RWPE2 (cell line): ENCODE data around the gene MACF1.
A peak's percentile ranks its signal among the peaks of the same experiment; 100 is the strongest.

Source experiments
- ATAC-seq: fragments of 200-7000 bp; cut with Tn5 transposase; 3 replicates; pipeline ENCODE4 v1.9.1; 2021; ENCODE audit warnings: low read depth
- DNase-seq: peaks from one replicate; pipeline ENCODE4 v3.0.0-alpha.2; 2020; ENCODE audit warnings: low spot score
- H3K27ac ChIP-seq: fragments of 450-650 bp; 2 replicates; pipeline ENCODE4 v1.5.1; 2017; ENCODE audit warnings: mild to moderate bottlenecking; ENCODE audit not compliant: poor library complexity, severe bottlenecking
- H3K27me3 ChIP-seq: fragments of 250-450 bp; sonication (Bioruptor Pico); 2 replicates; pipeline ENCODE4 v1.5.1; 2021; ENCODE audit warnings: mild to moderate bottlenecking, moderate library complexity; ENCODE audit not compliant: insufficient read depth, poor library complexity, severe bottlenecking
- H3K36me3 ChIP-seq: fragments of 250-450 bp; sonication (Bioruptor Pico); 2 replicates; pipeline ENCODE4 v1.5.1; 2020; ENCODE audit warnings: low read depth, mild to moderate bottlenecking, moderate library complexity
- H3K4me1 ChIP-seq: fragments of 250-450 bp; sonication (Bioruptor Pico); 2 replicates; pipeline ENCODE4 v1.5.1; 2021; ENCODE audit warnings: mild to moderate bottlenecking, moderate library complexity; ENCODE audit not compliant: insufficient read depth, poor library complexity, severe bottlenecking
- H3K4me3 ChIP-seq: fragments of 250-450 bp; sonication (Bioruptor Pico); 2 replicates; pipeline ENCODE4 v1.5.1; 2021; ENCODE audit warnings: mild to moderate bottlenecking, moderate library complexity; ENCODE audit not compliant: severe bottlenecking
- H3K9me3 ChIP-seq: fragments of 250-450 bp; sonication (Bioruptor Pico); 2 replicates; pipeline ENCODE4 v1.5.1; 2021; ENCODE audit warnings: mild to moderate bottlenecking, moderate library complexity; ENCODE audit not compliant: severe bottlenecking
- CTCF ChIP-seq: fragments of 450-650 bp; IDR thresholded peaks from one replicate; pipeline ENCODE4 v1.5.1; 2017; ENCODE audit warnings: mild to moderate bottlenecking, moderate library complexity; ENCODE audit not compliant: poor library complexity, severe bottlenecking

The MACF1 gene

GRCh38 chr1:39450956-39451606 is 246.6 kb downstream of the MACF1 start:
- H3K27me3 ChIP-seq, result no peaks in the 10 kb centered on the region
- no peaks in the 10 kb centered on the region for H3K4me1 ChIP-seq
- TF ChIP-seq CTCF, result no peak
- 0 out of 3 replicates have a peak, but pooled peaks have one; percentile 10 for ATAC-seq
- H3K9me3 ChIP-seq, result no peaks in the 10 kb centered on the region
- no peak overlapping the region for H3K27ac ChIP-seq
- no peak overlapping the region for H3K4me3 ChIP-seq
- DNase-seq, result no peak
- peaks cover 97% of the 10 kb centered on the region for H3K36me3 ChIP-seq

GRCh38 chr1:39452081-39452480 is 247.6 kb downstream of the MACF1 start:
- no peaks in the 10 kb centered on the region for H3K4me1 ChIP-seq
- H3K9me3 ChIP-seq, result no peaks in the 10 kb centered on the region
- peaks cover 97% of the 10 kb centered on the region for H3K36me3 ChIP-seq
- ATAC-seq, result no peak
- H3K27ac ChIP-seq, result no peak overlapping the region
- no peak for DNase-seq
- no peak overlapping the region for H3K4me3 ChIP-seq
- H3K27me3 ChIP-seq, result no peaks in the 10 kb centered on the region
- no peak for TF ChIP-seq CTCF

GRCh38 chr1:39452540-39452939 is 248.0 kb downstream of the MACF1 start:
- DNase-seq, result no peak
- no peak overlapping the region for H3K4me3 ChIP-seq
- no peaks in the 10 kb centered on the region for H3K4me1 ChIP-seq
- ATAC-seq, result no peak
- H3K36me3 ChIP-seq, result peaks cover 97% of the 10 kb centered on the region
- no peak for TF ChIP-seq CTCF
- H3K9me3 ChIP-seq, result no peaks in the 10 kb centered on the region
- no peaks in the 10 kb centered on the region for H3K27me3 ChIP-seq
- H3K27ac ChIP-seq, result no peak overlapping the region

GRCh38 chr1:39453603-39454002 is 249.1 kb downstream of the MACF1 start:
- TF ChIP-seq CTCF, result no peak
- H3K27me3 ChIP-seq, result no peaks in the 10 kb centered on the region
- H3K27ac ChIP-seq, result no peak overlapping the region
- no peaks in the 10 kb centered on the region for H3K4me1 ChIP-seq
- H3K36me3 ChIP-seq, result peaks cover 97% of the 10 kb centered on the region
- H3K4me3 ChIP-seq, result no peak overlapping the region
- ATAC-seq (no peak), DNase-seq (no peak)
- H3K9me3 ChIP-seq, result no peaks in the 10 kb centered on the region

GRCh38 chr1:39458991-39459390 is 254.5 kb downstream of the MACF1 start:
- no peak for DNase-seq
- Histone ChIP-seq H3K27me3 (no peaks in the 10 kb centered on the region), H3K36me3 (peaks cover 100% of the 10 kb centered on the region), H3K4me1 (no peaks in the 10 kb centered on the region), H3K27ac (no peak overlapping the region), H3K4me3 (no peak overlapping the region), H3K9me3 (no peaks in the 10 kb centered on the region)
- ATAC-seq, result no peak
- TF ChIP-seq CTCF, result no peak
